ENCODE data around the gene S100A8.
A peak's percentile ranks its signal among the peaks of the same experiment; 100 is the strongest.

DNA sequence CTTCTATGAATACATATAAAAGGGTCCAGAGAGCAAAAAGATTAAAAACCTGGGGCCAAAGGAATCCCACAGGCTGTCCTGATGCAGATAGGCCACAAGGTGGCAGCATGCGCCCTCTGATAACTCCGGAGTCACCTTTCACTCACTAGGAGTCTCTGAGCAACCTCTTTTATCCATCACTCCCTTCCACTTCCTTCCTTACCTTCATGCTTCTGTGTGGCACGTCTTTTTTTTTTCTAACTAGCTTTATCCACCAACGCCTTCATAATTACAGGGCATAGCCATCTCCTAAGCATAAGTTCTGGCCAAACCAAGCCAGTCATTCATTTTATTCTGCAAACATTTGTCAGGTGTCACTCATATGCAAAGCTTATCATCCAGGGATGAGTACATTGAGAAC lies 38.4 kb downstream of the S100A8 start:
- TF ChIP-seq, protein P1, sequence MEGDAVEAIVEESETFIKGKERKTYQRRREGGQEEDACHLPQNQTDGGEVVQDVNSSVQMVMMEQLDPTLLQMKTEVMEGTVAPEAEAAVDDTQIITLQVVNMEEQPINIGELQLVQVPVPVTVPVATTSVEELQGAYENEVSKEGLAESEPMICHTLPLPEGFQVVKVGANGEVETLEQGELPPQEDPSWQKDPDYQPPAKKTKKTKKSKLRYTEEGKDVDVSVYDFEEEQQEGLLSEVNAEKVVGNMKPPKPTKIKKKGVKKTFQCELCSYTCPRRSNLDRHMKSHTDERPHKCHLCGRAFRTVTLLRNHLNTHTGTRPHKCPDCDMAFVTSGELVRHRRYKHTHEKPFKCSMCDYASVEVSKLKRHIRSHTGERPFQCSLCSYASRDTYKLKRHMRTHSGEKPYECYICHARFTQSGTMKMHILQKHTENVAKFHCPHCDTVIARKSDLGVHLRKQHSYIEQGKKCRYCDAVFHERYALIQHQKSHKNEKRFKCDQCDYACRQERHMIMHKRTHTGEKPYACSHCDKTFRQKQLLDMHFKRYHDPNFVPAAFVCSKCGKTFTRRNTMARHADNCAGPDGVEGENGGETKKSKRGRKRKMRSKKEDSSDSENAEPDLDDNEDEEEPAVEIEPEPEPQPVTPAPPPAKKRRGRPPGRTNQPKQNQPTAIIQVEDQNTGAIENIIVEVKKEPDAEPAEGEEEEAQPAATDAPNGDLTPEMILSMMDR (IDR thresholded peaks at IDR 0.05), result peak in 3 of 4 experiments; percentile 85 to 89 (median 89)
- TF ChIP-seq POLR2A (IDR thresholded peaks at IDR 0.05) (no peak), POLR2AphosphoS5 (IDR thresholded peaks at IDR 0.05) (no peak)

Data from gastroesophageal sphincter (tissue), 3 donors.